Dedifferentiated amniotic fluid mesenchymal stem cell (primary cell): Measurements from ENCODE around the gene RBMY1A1.
"Not testable (repeated sequence)": the region's sequence is repeated elsewhere in the genome, so short reads cannot be mapped to it uniquely, and the experiment has no call there.

Experiments
- DNase-seq: peaks from one replicate; pipeline ENCODE4 v3.0.0-alpha.2; 2016; ENCODE audit errors: extremely low spot score

The RBMY1A1 gene

GRCh38 chrY:21534579-21534978 lies at the start of gene RBMY1A1:
Gene RBMY1A1, plus strand, starts transcription at chrY:21534879. Its CDS starts 2,013 bp downstream, at chrY:21536892.
- DNase-seq: not testable (repeated sequence)

- DNase-seq: not testable (repeated sequence)
These were observed 23.6 kb upstream of the RBMY1A1 start, which contains the start of gene RBMY1B for GRCh38 chrY:21511038-21511437. Gene RBMY1B, plus strand, starts transcription at chrY:21511338. Its CDS starts 2,013 bp downstream, at chrY:21513351.

GRCh38 chrY:21559316-21559984 lies 24.8 kb downstream of the RBMY1A1 start:
- DNase-seq: not testable (repeated sequence)

DNA sequence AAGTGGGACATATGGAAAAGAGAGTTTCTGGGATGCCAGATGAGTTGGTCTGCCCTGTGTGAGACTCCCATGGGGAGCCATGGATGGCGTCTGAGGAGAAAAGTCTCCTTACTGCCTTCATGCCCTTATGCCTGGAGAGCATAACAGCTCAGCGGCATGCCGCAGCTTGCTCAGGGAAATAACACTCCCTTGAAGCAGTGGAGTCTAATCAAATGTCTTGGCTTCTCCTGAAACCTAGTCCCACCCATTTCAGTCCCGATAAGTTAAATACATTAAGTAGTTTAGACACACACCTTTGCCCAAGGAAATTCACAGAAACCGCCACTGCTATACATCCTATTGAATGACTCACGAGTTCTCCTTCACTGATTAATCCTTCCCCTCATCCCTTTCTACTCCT lies 50.8 kb downstream of the RBMY1A1 start:
- DNase-seq: no peak

DNA sequence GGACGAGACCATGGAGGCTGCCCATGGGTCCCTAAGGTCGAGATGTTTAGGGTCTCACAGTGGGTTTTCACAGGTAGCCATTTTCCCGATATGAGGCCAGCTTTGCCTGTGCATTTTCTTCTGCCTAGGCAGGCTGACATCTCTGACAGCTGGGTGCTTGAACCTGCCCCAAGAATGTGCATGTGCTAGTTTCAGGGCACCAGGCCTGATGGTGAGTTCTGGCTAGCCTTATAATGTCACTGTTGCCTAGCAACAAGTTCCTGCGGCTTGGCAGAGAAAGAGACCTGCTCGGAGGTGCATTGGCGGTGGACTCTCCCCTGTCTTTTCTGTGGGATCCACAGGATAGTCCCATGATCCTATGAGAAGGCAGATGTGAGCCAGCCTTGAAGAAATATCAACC lies 51.8 kb downstream of the RBMY1A1 start:
- not testable (repeated sequence) for DNase-seq

GRCh38 chrY:21592059-21592458 lies 57.4 kb downstream of the RBMY1A1 start:
- no peak for DNase-seq

GRCh38 chrY:21596287-21596686 lies 61.6 kb downstream of the RBMY1A1 start:
- DNase-seq: not testable (repeated sequence)
